Esophagus (tissue), 2 donors: ENCODE measurements around the gene RBMS2. TPM values are rescaled to one million over a fixed set of nuclear protein-coding genes. Genes with fewer than 3 reads are reported as not detected.

ENCODE experiments used
- H3K27ac ChIP-seq, 2 donors: one replicate each; pipeline ENCODE4 v1.5.1; 2013; ENCODE audit warnings: low read depth in 2 of 2, mild to moderate bottlenecking in 2 of 2, inconsistent platforms in 1 of 2, low read length in 1 of 2, moderate library complexity in 1 of 2
- H3K27me3 ChIP-seq, 2 donors: one replicate each; pipeline ENCODE4 v1.6.1; 2013; ENCODE audit warnings: low read length in 2 of 2, control low read depth in 1 of 2, mild to moderate bottlenecking in 1 of 2; ENCODE audit not compliant: insufficient read depth in 2 of 2, control insufficient read depth in 1 of 2
- H3K36me3 ChIP-seq, 2 donors: one replicate each; pipeline ENCODE4 v1.6.1; 2013; ENCODE audit warnings: low read length in 1 of 2; ENCODE audit not compliant: control insufficient read depth in 2 of 2, insufficient read depth in 2 of 2
- H3K4me1 ChIP-seq, 2 donors: one replicate each; pipeline ENCODE4 v1.6.1; 2013; ENCODE audit warnings: low read length in 1 of 2; ENCODE audit not compliant: control insufficient read depth in 2 of 2, insufficient read depth in 2 of 2
- H3K4me3 ChIP-seq, 2 donors: one replicate each; pipeline ENCODE4 v1.5.1; 2013; ENCODE audit warnings: low read length in 2 of 2, mild to moderate bottlenecking in 2 of 2, low read depth in 1 of 2, moderate library complexity in 1 of 2
- H3K9me3 ChIP-seq, 2 donors: one replicate each; pipeline ENCODE4 v1.6.1; 2013; ENCODE audit warnings: mild to moderate bottlenecking in 2 of 2, low read depth in 1 of 2, low read length in 1 of 2, moderate library complexity in 1 of 2; ENCODE audit not compliant: control insufficient read depth in 2 of 2, insufficient read depth in 1 of 2
- WGBS, 2 donors: extraction: QIAGEN DNeasy Blood & Tissue Kit; methylation state at CpG; one replicate each; pipeline ENCODE4 v1.1.7; 2013; 5-methylcytosine and 5-hydroxymethylcytosine counted together
- polyA plus RNA-seq, 2 donors: library from polyadenylated mRNA; stranded (reverse); fragments of 200-250 nt; gene quantifications; one replicate each; pipeline ENCODE4 v1.2.3, GENCODE V29; 2013
- donor health status: healthy with polysubstance abuse.
- donor health status: Bipolar disorder and iron deficiency.

The RBMS2 gene
- polyA plus RNA-seq, 2 donors = 3.4 to 6.7 TPM

- no peaks in the 10 kb centered on the region for H3K4me1 ChIP-seq
- H3K9me3 ChIP-seq = no peaks in the 10 kb centered on the region
- H3K36me3 ChIP-seq = peaks cover 25 to 41% of the 10 kb centered on the region in 2 donors
- H3K27ac ChIP-seq = no peak overlapping the region
- H3K27me3 ChIP-seq = no peaks in the 10 kb centered on the region
- H3K4me3 ChIP-seq = no peak overlapping the region
Observed at GRCh38 chr12:56616925-56617324, 95.3 kb downstream of the RBMS2 start.

GRCh38 chr12:56622535-56622934, 100.9 kb downstream of the RBMS2 start:
- H3K4me3 ChIP-seq = no peak overlapping the region
- WGBS, 2 donors = 87 to 89% methylated on average over 1 of the region's 1 CpG
- no peaks in the 10 kb centered on the region for H3K36me3 ChIP-seq
- H3K9me3 ChIP-seq = no peaks in the 10 kb centered on the region
- H3K27ac ChIP-seq = no peak overlapping the region
- no peaks in the 10 kb centered on the region for H3K4me1 ChIP-seq
- H3K27me3 ChIP-seq = no peaks in the 10 kb centered on the region

- Histone ChIP-seq H3K27ac (no peak overlapping the region), H3K4me1 (peaks cover 2 to 5% of the 10 kb centered on the region in 2 donors), H3K27me3 (no peaks in the 10 kb centered on the region), H3K4me3 (no peak overlapping the region), H3K36me3 (no peaks in the 10 kb centered on the region), H3K9me3 (no peaks in the 10 kb centered on the region)
Observed at GRCh38 chr12:56626701-56627100, 105.1 kb downstream of the RBMS2 start.

- WGBS, 2 donors = 0 to 1% methylated on average over 18 of the region's 18 CpGs
- H3K27me3 ChIP-seq = no peaks in the 10 kb centered on the region
- peaks cover 2 to 17% of the 10 kb centered on the region in 2 donors for H3K4me1 ChIP-seq
- peak overlapping the region; percentile 70 to 93 for H3K4me3 ChIP-seq
- H3K9me3 ChIP-seq = no peaks in the 10 kb centered on the region
- H3K27ac ChIP-seq = peak overlapping the region; percentile 84 to 86
- no peaks in the 10 kb centered on the region for H3K36me3 ChIP-seq
Observed at GRCh38 chr12:56628671-56629458, 107.2 kb downstream of the RBMS2 start.

- peak overlapping the region; percentile 84 to 86 for H3K27ac ChIP-seq
- H3K4me1 ChIP-seq = peaks cover 2 to 17% of the 10 kb centered on the region in 2 donors
- H3K4me3 ChIP-seq = peak overlapping the region; percentile 70 to 93
- H3K36me3 ChIP-seq = no peaks in the 10 kb centered on the region
- no peaks in the 10 kb centered on the region for H3K27me3 ChIP-seq
- WGBS, 2 donors = 0 to 1% methylated on average over 46 of the region's 46 CpGs
- H3K9me3 ChIP-seq = no peaks in the 10 kb centered on the region
Observed at GRCh38 chr12:56629459-56630179, 108.0 kb downstream of the RBMS2 start.

- H3K36me3 ChIP-seq = no peaks in the 10 kb centered on the region
- H3K9me3 ChIP-seq = no peaks in the 10 kb centered on the region
- H3K4me1 ChIP-seq = peaks cover 2 to 17% of the 10 kb centered on the region in 2 donors
- H3K27me3 ChIP-seq = no peaks in the 10 kb centered on the region
- peak within 1 kb of the TSS; percentile 84 to 86 for H3K27ac ChIP-seq
- WGBS, 2 donors = 1 to 2% methylated on average over 19 to 31 of the region's 31 CpGs
- H3K4me3 ChIP-seq = peak within 1 kb of the TSS; percentile 70 to 93
Observed at GRCh38 chr12:56630180-56630632, 108.6 kb downstream of the RBMS2 start, which contains the start of gene BAZ2A. BAZ2A (minus strand) TSS chr12:56630326; CDS start chr12:56617530, 12,796 bp downstream.

- Histone ChIP-seq H3K27me3 (no peaks in the 10 kb centered on the region), H3K4me1 (peaks cover 2 to 17% of the 10 kb centered on the region in 2 donors), H3K27ac (peak overlapping the region; percentile 81 to 100), H3K4me3 (peak overlapping the region; percentile 22 to 27), H3K9me3 (no peaks in the 10 kb centered on the region), H3K36me3 (no peaks in the 10 kb centered on the region)
- 5 to 6% methylated on average over 12 to 13 of the region's 13 CpGs for WGBS, 2 donors
Observed at GRCh38 chr12:56631790-56632700, 110.4 kb downstream of the RBMS2 start.

- WGBS, 2 donors = 48 to 50% methylated on average over 4 of the region's 4 CpGs
- peak overlapping the region; percentile 81 to 100 for H3K27ac ChIP-seq
- H3K36me3 ChIP-seq = peaks cover 2% of the 10 kb centered on the region in 2 donors
- peaks cover 2 to 17% of the 10 kb centered on the region in 2 donors for H3K4me1 ChIP-seq
- H3K9me3 ChIP-seq = no peaks in the 10 kb centered on the region
- H3K27me3 ChIP-seq = no peaks in the 10 kb centered on the region
- peak overlapping the region; percentile 22 to 76 for H3K4me3 ChIP-seq
Observed at GRCh38 chr12:56632701-56633467, 111.3 kb downstream of the RBMS2 start.
